Fibroblast of mammary gland (primary cell): ENCODE data around the gene PARD3B.

ENCODE experiments used
- DNase-seq: peaks from one replicate; pipeline ENCODE4 v3.0.0-alpha.2; 2010; ENCODE audit warnings: low read depth
- H3K4me3 ChIP-seq: 2 replicates; pipeline ENCODE4 v1.5.1; 2011; ENCODE audit warnings: low read depth, mild to moderate bottlenecking, low read length, moderate library complexity; ENCODE audit not compliant: control insufficient read depth
- TF ChIP-seq, protein P1 (sequence below): conservative IDR thresholded peaks from 2 replicates; pipeline ENCODE4 v1.5.1; 2011; ENCODE audit warnings: low read depth, low read length, inconsistent platforms; ENCODE audit not compliant: control insufficient read depth, insufficient read depth

PARD3B gene

DNA sequence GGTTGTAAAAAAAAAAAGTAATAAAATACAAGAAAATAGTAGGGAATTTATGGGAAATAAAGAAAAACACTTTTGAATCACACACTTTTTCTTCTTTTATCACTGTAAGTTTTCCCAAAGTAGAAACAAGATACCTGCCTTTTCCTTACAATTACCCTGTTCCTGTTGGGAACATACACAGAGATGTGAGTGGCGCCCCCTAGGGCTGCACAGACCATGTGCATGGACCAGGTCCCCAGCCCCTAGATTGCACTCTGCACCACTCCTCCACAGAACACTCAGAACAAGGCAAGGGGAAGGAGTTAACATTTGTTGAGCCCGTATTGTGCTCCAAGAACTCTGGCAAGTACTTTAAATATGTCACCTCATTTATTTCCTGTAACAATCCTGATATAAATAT, 1018.4 kb downstream of the PARD3B start:
- no peak for DNase-seq
- TF ChIP-seq, protein P1, sequence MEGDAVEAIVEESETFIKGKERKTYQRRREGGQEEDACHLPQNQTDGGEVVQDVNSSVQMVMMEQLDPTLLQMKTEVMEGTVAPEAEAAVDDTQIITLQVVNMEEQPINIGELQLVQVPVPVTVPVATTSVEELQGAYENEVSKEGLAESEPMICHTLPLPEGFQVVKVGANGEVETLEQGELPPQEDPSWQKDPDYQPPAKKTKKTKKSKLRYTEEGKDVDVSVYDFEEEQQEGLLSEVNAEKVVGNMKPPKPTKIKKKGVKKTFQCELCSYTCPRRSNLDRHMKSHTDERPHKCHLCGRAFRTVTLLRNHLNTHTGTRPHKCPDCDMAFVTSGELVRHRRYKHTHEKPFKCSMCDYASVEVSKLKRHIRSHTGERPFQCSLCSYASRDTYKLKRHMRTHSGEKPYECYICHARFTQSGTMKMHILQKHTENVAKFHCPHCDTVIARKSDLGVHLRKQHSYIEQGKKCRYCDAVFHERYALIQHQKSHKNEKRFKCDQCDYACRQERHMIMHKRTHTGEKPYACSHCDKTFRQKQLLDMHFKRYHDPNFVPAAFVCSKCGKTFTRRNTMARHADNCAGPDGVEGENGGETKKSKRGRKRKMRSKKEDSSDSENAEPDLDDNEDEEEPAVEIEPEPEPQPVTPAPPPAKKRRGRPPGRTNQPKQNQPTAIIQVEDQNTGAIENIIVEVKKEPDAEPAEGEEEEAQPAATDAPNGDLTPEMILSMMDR = peak; percentile 43

DNA sequence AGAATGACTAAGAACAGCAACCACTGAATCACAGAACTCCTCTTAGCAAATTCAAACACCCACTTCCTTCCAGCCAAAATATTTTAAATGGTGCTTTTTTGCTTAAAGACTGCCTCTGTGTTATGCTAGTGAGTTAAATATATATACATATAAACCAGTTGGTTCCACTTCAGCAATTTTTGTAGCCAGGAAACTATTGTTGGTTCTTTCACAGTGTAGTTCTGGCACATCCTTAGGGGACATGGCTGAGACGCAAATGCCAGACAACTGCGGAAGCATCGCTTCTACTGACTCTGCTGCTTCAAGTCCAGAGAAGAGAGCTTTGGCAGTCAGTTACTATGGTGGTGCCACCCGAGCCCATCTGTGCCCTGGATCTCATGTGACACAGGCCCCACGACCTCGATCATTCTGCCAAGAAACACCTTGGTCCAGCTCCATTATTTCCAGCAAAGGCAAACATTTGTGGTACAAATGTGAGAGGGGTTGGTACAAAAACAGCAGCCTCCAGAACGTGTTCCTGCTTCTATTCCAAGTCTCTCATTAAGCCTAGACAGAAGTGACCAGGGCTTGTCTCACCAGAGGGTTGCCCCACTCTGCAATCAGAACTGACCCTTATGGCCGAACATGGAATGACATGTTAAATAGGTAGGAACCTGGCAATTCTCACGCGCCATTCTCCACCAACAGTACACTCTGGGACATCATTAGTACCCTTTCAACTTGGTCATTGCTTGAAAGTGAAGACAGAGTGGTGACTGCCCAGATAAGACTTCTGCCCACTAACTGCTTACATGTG, 1019.3 kb downstream of the PARD3B start:
- TF ChIP-seq, protein P1 = peak; percentile 9
- no peak for DNase-seq
- no peak overlapping the region for H3K4me3 ChIP-seq

More for the DNA sequence above, 1018.4 kb downstream of the PARD3B start:
- H3K4me3 ChIP-seq = no peak overlapping the region

DNA sequence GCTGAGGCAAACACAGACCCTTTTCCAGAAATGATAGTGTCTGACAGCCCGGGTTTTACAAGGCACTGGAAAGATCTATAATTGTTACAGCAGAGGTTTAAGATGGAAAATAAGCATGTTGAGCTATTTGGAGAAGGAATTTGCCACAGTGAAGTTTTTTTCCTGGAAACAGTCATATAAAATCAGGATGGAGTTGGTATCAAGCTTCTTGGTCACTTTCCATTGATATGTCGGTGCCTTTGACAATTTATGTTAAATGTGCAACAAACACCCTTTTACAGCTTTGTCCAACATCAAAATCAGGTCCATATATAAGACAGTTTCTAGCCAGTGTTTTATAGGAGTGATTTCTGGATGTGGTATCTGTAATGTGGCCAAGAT, 1019.9 kb downstream of the PARD3B start:
- TF ChIP-seq, protein P1 = no peak
- no peak overlapping the region for H3K4me3 ChIP-seq
- no peak for DNase-seq

DNA sequence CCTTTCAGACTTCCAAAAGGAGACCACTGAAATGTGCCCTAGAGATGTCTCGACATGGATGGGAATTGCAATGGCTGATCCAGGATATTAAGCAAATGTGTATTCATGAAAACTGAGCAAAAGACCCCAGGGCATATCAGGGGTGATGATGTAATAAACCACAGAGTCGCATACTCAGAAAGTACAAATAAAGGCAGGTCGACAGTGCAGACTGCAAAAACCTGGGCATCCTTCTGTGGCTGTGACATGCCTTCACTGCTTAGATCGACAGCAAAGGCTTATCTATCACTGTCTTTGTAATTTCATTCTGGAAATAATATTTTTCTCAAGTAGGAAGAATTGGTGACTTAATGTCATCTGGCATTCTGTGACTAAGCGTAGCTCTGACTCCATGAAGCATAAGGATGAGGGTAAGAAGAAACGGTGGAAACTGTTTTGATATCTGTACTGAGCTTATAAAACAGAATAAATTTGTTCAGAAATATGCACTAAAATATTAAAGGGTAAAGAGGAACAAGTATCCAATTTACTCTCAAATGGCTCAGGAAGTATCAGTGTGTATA, 1021.4 kb downstream of the PARD3B start:
- no peak overlapping the region for H3K4me3 ChIP-seq
- TF ChIP-seq, protein P1 = no peak
- DNase-seq = no peak

DNA sequence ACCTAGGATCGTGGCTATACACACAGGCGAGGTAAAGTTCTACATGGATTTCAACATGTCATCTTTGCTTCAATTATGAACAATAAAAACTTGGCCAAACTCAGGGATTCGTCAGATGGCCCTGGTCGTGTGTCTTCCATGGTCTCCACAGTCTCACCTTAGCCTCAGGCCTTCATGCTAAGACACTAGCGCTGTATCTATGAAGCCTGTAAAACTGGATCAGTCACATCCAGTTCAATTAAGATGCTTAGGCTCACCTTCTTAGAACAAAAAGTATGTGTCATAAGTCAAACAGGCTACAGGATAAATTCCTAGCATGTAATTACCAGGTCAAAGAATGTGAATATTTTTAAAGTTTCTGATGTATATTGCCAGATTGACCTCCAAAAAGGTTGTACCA, 1023.3 kb downstream of the PARD3B start:
- TF ChIP-seq, protein P1 = no peak
- no peak for DNase-seq
- no peak overlapping the region for H3K4me3 ChIP-seq

DNA sequence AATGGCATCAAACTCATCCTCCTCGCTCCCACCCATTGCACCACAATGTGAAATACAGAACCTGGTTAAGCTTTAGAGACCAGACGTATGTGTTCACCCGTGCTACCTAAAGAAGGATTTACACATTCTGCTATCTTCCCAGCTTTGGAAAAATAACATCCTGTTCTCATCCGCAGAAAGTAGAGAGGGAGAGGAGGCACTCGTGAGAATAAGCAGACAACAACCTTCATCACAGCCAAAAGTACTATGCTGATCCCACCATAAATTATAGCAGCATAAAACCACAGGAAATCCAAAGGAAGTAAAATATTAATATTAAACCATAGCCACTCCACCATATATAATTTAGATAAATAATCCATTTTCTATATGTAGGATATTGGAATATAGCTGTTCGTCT, 1025.4 kb downstream of the PARD3B start:
- H3K4me3 ChIP-seq = no peak overlapping the region
- TF ChIP-seq, protein P1 = no peak
- DNase-seq = no peak
